Measurements from ENCODE around the gene SNRPD2. TPM values are rescaled to one million over a fixed set of nuclear protein-coding genes. Genes with fewer than 3 reads are reported as not detected.

The SNRPD2 gene
- total RNA-seq, 1 experiment from 2014 or later = 793 TPM

DNA sequence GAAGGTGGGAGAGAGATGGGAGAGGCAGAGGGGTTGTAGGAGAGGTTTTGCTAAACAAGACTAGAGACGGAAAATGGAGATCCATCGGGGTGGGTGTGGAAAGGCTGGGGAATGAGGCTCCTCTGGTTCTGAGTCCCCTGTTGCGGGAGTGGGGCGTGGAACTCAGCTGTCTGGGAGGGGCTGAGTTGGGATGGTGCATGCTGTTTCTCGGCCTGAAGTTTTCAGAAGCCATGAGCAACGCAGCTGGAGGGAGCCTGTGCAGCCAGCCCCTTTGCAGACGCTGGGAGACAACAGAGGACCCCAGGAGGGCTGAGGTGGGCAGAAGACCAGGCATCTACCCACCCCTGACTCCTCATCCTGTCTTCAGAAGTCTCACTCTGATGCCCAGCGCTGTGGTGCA is 31.1 kb downstream of the SNRPD2 start:
- H3K79me2 ChIP-seq (ENCODE audit: insufficient read depth, low read length) = no peaks in the 10 kb centered on the region
- H3K9me3 ChIP-seq (ENCODE audit: control insufficient read depth, low read depth, low read length) = no peaks in the 10 kb centered on the region
- no peak overlapping the region for H3K4me2 ChIP-seq (ENCODE audit: insufficient read depth, insufficient read length, low read length)
- no peak overlapping the region for H3K14ac ChIP-seq (ENCODE audit: insufficient read depth, low read length)
- H4K20me1 ChIP-seq (ENCODE audit: control insufficient read depth, insufficient read depth, insufficient read length) = no peaks in the 10 kb centered on the region
- no peak overlapping the region for H3K27ac ChIP-seq (ENCODE audit: insufficient read length, low read depth, low read length)
- TF ChIP-seq, protein P1, sequence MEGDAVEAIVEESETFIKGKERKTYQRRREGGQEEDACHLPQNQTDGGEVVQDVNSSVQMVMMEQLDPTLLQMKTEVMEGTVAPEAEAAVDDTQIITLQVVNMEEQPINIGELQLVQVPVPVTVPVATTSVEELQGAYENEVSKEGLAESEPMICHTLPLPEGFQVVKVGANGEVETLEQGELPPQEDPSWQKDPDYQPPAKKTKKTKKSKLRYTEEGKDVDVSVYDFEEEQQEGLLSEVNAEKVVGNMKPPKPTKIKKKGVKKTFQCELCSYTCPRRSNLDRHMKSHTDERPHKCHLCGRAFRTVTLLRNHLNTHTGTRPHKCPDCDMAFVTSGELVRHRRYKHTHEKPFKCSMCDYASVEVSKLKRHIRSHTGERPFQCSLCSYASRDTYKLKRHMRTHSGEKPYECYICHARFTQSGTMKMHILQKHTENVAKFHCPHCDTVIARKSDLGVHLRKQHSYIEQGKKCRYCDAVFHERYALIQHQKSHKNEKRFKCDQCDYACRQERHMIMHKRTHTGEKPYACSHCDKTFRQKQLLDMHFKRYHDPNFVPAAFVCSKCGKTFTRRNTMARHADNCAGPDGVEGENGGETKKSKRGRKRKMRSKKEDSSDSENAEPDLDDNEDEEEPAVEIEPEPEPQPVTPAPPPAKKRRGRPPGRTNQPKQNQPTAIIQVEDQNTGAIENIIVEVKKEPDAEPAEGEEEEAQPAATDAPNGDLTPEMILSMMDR (conservative IDR thresholded peaks at IDR 0.05) = no peak
- H4K8ac ChIP-seq (replicated peaks; ENCODE audit: insufficient read length, low read depth, low read length) = no peak overlapping the region
- H3K27me3 ChIP-seq (ENCODE audit: insufficient read depth, low read length) = no peaks in the 10 kb centered on the region
- peaks cover 25% of the 10 kb centered on the region for H3K27me3 Mint-ChIP-seq (ENCODE audit: low read depth)
- no peak overlapping the region for H2AFZ ChIP-seq (ENCODE audit: low read length)
- no peaks in the 10 kb centered on the region for H3K23me2 ChIP-seq (ENCODE audit: insufficient read length, low read depth, low read length, poor library complexity, severe bottlenecking)
- H3K9ac ChIP-seq (ENCODE audit: extremely low read depth, insufficient read length, low read length) = no peak overlapping the region
- no peak overlapping the region for H4K5ac ChIP-seq (ENCODE audit: insufficient read length, low read depth, low read length)
- no peak overlapping the region for H3K4ac ChIP-seq (ENCODE audit: low read depth, low read length)
- no peak overlapping the region for H3T11ph ChIP-seq (ENCODE audit: low read length)
- H3K18ac ChIP-seq (ENCODE audit: insufficient read length, low read depth, low read length) = no peak overlapping the region
- H3K23ac ChIP-seq (ENCODE audit: insufficient read length, low read depth, low read length) = no peak overlapping the region
- no peak overlapping the region for H2BK15ac ChIP-seq (ENCODE audit: low read depth, low read length)
- peaks cover 0 to 3% of the 10 kb centered on the region in 2 experiments; a peak in 1 of 5 replicates for H3K9me3 Mint-ChIP-seq
- H2BK12ac ChIP-seq (ENCODE audit: insufficient read length, low read depth, low read length) = no peak overlapping the region
- H2BK5ac ChIP-seq (ENCODE audit: insufficient read length, low read length) = no peak overlapping the region
- H3K4me3 Mint-ChIP-seq = no peak overlapping the region
- peaks cover 0 to 12% of the 10 kb centered on the region in 2 experiments; a peak in 2 of 4 replicates for H3K4me1 Mint-ChIP-seq
- no peaks in the 10 kb centered on the region for H3K79me1 ChIP-seq (ENCODE audit: insufficient read depth, low read depth, low read length, poor library complexity, severe bottlenecking)
- H4K91ac ChIP-seq (ENCODE audit: insufficient read length, low read depth, low read length) = no peak overlapping the region
- no peak overlapping the region; a peak in 1 of 7 replicates for H3K27ac Mint-ChIP-seq
- H2BK20ac ChIP-seq (ENCODE audit: low read depth, low read length, poor library complexity, severe bottlenecking) = no peak overlapping the region
- no peaks in the 10 kb centered on the region for H3K36me3 Mint-ChIP-seq (ENCODE audit: insufficient read depth in 1 of 3, low read depth in 3 of 3)
- no peak overlapping the region for H2AK5ac ChIP-seq (ENCODE audit: insufficient read length, low read length)
- no CpG with 5 or more reads among the region's 8 CpGs for WGBS (ENCODE audit: extremely low coverage, insufficient read length, low lambda C conversion rate)
- no peak overlapping the region for H2BK120ac ChIP-seq (ENCODE audit: low read depth, low read length, poor library complexity, severe bottlenecking)
- no peak for DNase-seq
- no peak overlapping the region for H3K56ac ChIP-seq (ENCODE audit: insufficient read length, low read depth, low read length)
- H3K4me1 ChIP-seq (ENCODE audit: insufficient read depth, low read length) = no peaks in the 10 kb centered on the region

Measured in H9 (cell line).